OCI-LY3 (cell line): ENCODE data around the gene GTF3C4.

ENCODE experiments used
- H2AFZ ChIP-seq: fragments of 200-600, 300-600 bp; shearing (Covaris generic); 2 replicates; pipeline ENCODE4 v1.6.0; 2014; ENCODE audit warnings: antibody characterized with exemption, low read depth, low read length
- H3K27ac ChIP-seq: fragments of 200-600, 300-600 bp; sonication (generic); 2 replicates; pipeline ENCODE4 v1.5.1; 2014; ENCODE audit warnings: mild to moderate bottlenecking, low read length, moderate library complexity, mixed read lengths
- H3K27me3 ChIP-seq: fragments of 200-600, 300-600 bp; sonication (generic); 2 replicates; pipeline ENCODE4 v1.6.1; 2014; ENCODE audit warnings: low read depth, low read length, mixed read lengths
- H3K36me3 ChIP-seq: fragments of 200-600, 300-600 bp; sonication (generic); replicated peaks from 2 replicates; pipeline ENCODE3; 2014; ENCODE audit warnings: low read depth, low read length, mixed read lengths
- H3K4me1 ChIP-seq: fragments of 300-600, 200-600 bp; sonication (generic); 2 replicates; pipeline ENCODE4 v1.6.1; 2014; ENCODE audit warnings: low read length, mixed read lengths
- H3K4me2 ChIP-seq: fragments of 200-600, 300-600 bp; sonication (generic); 2 replicates; pipeline ENCODE4 v1.6.1; 2014; ENCODE audit warnings: low read length, mixed read lengths
- H3K4me3 ChIP-seq: fragments of 300-600, 200-600 bp; sonication (generic); 2 replicates; pipeline ENCODE4 v1.5.1; 2014; ENCODE audit warnings: antibody characterized with exemption, mild to moderate bottlenecking, low read length, moderate library complexity
- H3K79me2 ChIP-seq: fragments of 300-600, 200-600 bp; shearing (Covaris generic); 2 replicates; pipeline ENCODE4 v1.6.1; 2014; ENCODE audit warnings: mild to moderate bottlenecking, low read length, mixed read lengths
- H3K9ac ChIP-seq: fragments of 300-600, 200-600 bp; shearing (Covaris generic); 2 replicates; pipeline ENCODE4 v1.6.0; 2014; ENCODE audit warnings: mild to moderate bottlenecking, low read length, moderate library complexity
- H3K9me3 ChIP-seq: fragments of 200-600, 300-600 bp; shearing (Covaris generic); 2 replicates; pipeline ENCODE4 v1.6.1; 2014; ENCODE audit warnings: low read length, mixed read lengths; ENCODE audit not compliant: insufficient read depth
- H4K20me1 ChIP-seq: fragments of 200-600, 300-600 bp; sonication (generic); 2 replicates; pipeline ENCODE4 v1.6.1; 2016; ENCODE audit warnings: low read length, mixed read lengths; ENCODE audit not compliant: insufficient read depth
- EZH2phosphoT487 ChIP-seq: fragments of 200-600 bp; shearing (Covaris generic); IDR thresholded peaks from 2 replicates; pipeline ENCODE4 v1.6.1; 2018; ENCODE audit warnings: antibody characterized with exemption, mixed run types, low read depth
- TF ChIP-seq, protein P1 (sequence below): fragments of 200-600, 300-600 bp; sonication (generic); IDR thresholded peaks from 2 replicates; pipeline ENCODE4 v1.5.1; 2014; ENCODE audit warnings: antibody characterized with exemption, low read length, low read depth

Gene GTF3C4

DNA sequence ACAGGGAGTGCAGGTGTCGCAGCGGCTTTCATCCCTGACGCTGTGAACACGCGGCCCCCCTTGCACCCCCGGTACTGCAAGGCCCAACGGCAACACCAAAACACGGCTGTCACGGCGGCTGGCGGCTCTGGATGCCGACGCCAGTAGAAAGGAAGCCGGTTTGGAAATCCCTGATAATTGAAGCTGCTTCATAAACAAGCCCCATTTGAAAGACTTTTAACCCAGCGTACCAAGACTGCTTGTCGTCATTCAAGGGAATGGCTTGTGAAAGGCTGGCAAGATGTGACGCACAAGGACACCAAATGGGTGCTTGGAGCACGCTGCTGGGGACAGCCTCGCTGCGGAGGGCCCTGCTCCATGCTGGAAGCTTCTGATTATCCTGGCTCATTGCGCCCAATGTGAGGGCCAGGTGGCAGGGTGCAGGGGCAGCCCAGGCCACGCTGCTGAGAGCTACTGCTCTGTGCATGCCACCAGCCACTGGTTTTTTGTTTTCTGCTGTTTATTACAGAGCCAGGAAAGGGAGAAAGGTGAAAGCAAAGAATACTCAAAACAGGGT lies 63.1 kb downstream of the GTF3C4 start:
- no peaks in the 10 kb centered on the region for H3K9me3 ChIP-seq
- no peaks in the 10 kb centered on the region for H3K36me3 ChIP-seq
- H3K4me3 ChIP-seq, result no peak overlapping the region
- no peaks in the 10 kb centered on the region for H3K79me2 ChIP-seq
- H3K9ac ChIP-seq, result no peak overlapping the region
- no peak for TF ChIP-seq EZH2phosphoT487
- TF ChIP-seq, protein P1, sequence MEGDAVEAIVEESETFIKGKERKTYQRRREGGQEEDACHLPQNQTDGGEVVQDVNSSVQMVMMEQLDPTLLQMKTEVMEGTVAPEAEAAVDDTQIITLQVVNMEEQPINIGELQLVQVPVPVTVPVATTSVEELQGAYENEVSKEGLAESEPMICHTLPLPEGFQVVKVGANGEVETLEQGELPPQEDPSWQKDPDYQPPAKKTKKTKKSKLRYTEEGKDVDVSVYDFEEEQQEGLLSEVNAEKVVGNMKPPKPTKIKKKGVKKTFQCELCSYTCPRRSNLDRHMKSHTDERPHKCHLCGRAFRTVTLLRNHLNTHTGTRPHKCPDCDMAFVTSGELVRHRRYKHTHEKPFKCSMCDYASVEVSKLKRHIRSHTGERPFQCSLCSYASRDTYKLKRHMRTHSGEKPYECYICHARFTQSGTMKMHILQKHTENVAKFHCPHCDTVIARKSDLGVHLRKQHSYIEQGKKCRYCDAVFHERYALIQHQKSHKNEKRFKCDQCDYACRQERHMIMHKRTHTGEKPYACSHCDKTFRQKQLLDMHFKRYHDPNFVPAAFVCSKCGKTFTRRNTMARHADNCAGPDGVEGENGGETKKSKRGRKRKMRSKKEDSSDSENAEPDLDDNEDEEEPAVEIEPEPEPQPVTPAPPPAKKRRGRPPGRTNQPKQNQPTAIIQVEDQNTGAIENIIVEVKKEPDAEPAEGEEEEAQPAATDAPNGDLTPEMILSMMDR, result no peak
- no peaks in the 10 kb centered on the region for H3K4me1 ChIP-seq
- no peak overlapping the region for H3K27ac ChIP-seq
- no peak overlapping the region for H3K4me2 ChIP-seq
- H4K20me1 ChIP-seq, result no peaks in the 10 kb centered on the region
- no peak overlapping the region for H2AFZ ChIP-seq
- H3K27me3 ChIP-seq, result peaks cover 33% of the 10 kb centered on the region

DNA sequence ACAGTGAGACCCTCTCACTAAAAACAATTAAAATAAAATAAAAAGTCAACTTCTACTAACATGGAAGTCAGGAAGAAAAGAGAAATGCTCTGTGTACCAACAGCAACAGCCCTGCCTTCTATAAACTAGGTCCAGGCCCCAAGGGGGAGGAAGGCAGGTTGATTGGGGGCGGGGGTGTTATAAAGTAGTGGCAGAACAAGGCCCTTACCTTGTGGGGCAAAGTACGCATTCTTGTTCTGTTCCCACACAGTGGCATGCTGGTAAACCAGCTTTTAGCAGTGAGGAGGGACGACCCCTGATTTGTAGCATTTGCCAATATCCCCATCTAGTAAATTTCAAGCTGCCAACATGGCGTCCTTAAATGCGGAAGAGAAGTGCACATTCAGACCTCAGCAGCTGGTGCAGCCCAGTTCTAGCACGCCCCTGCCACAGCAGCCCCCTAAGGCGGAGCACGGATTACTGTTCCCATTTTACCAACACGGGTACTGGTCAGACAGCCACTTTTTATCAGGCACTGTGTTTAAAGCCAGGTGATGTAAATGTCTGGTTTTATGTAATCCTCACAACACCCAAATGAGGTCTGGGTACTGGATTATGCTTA lies 69.5 kb downstream of the GTF3C4 start:
- H2AFZ ChIP-seq, result no peak overlapping the region
- H3K4me1 ChIP-seq, result no peaks in the 10 kb centered on the region
- H3K27me3 ChIP-seq, result peaks cover 14% of the 10 kb centered on the region; the same call in 1 of the 2 replicates
- TF ChIP-seq, protein P1, result no peak
- no peak for TF ChIP-seq EZH2phosphoT487
- no peak overlapping the region for H3K4me2 ChIP-seq
- no peak overlapping the region for H3K27ac ChIP-seq
- H3K36me3 ChIP-seq, result no peaks in the 10 kb centered on the region
- no peak overlapping the region for H3K9ac ChIP-seq
- H3K79me2 ChIP-seq, result no peaks in the 10 kb centered on the region
- H4K20me1 ChIP-seq, result no peaks in the 10 kb centered on the region
- H3K9me3 ChIP-seq, result no peaks in the 10 kb centered on the region
- no peak overlapping the region for H3K4me3 ChIP-seq

DNA sequence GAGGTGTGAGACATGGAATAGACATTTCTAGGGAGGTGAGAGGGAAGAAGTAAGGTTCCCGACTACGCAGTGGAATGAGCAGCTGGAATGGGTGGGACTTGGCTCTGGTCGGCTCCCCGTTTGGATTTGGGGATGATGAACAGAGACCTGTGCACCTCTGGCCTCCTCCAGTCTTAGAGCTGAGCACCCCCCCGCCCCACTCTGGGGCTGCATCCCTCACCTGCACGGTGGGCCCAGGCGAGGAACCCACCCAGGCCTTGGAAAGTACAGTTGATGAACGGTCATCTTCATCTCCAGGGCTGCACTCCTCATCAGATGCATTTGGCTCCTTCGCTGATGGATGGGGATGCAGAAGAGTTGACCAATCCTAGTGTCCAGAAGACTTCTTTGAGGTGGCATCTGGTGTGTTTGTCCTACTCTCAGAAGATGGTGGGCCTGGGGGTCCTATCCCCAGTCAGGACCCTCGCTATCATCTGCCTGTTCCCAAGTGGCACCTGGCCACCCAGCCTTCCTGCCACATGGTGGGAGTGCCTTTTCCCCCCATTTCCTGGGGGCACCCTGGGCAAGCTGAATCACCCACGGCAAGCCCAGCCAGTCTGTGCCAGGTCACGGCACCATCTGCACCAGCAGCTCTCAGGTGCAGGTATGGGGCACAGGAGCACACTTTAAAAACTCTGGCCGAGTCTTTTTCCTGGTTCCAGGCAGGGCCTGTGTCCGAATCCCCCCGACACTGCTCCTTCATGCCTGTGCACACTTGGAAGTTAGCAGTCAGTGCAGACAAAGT lies 70.5 kb downstream of the GTF3C4 start:
- H3K4me1 ChIP-seq, result no peaks in the 10 kb centered on the region
- no peak overlapping the region for H3K4me2 ChIP-seq
- no peaks in the 10 kb centered on the region for H3K9me3 ChIP-seq
- TF ChIP-seq, protein P1, result no peak
- no peak for TF ChIP-seq EZH2phosphoT487
- H4K20me1 ChIP-seq, result no peaks in the 10 kb centered on the region
- no peak overlapping the region for H2AFZ ChIP-seq
- H3K79me2 ChIP-seq, result no peaks in the 10 kb centered on the region
- H3K27ac ChIP-seq, result no peak overlapping the region
- H3K4me3 ChIP-seq, result no peak overlapping the region
- peaks cover 14% of the 10 kb centered on the region; the same call in 1 of the 2 replicates for H3K27me3 ChIP-seq
- no peaks in the 10 kb centered on the region for H3K36me3 ChIP-seq
- no peak overlapping the region for H3K9ac ChIP-seq

DNA sequence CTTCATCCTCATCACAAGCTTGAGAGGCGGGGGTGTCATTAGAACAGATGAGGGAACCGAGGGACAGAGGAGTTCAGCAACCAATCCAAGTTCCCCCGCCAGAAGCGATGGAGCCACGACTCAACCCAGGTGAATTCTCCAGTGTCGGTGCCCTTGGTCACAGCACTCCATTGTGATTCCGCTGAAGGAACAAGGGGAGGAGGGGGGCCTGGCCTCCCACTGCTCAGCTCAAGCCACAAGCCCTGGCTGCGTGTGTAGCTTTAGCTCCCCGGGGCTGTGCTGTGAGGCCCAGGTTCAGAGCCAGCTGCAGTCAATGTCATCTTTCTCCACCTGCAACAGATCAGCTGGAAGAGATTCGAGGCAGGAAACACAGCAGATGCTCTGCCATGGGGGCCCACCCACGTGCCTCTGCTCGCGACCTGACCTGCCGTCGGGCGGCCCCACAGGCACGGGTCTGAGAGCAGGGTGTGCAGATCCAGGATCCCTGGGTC lies 72.6 kb downstream of the GTF3C4 start:
- no peaks in the 10 kb centered on the region for H3K9me3 ChIP-seq
- no peak overlapping the region for H3K4me3 ChIP-seq
- peaks cover 6% of the 10 kb centered on the region; the same call in 1 of the 2 replicates for H3K27me3 ChIP-seq
- no peaks in the 10 kb centered on the region for H4K20me1 ChIP-seq
- no peaks in the 10 kb centered on the region for H3K79me2 ChIP-seq
- no peaks in the 10 kb centered on the region for H3K4me1 ChIP-seq
- H3K9ac ChIP-seq, result no peak overlapping the region
- no peak overlapping the region for H3K4me2 ChIP-seq
- no peaks in the 10 kb centered on the region for H3K36me3 ChIP-seq
- H3K27ac ChIP-seq, result no peak overlapping the region
- no peak overlapping the region for H2AFZ ChIP-seq
- TF ChIP-seq, protein P1, result no peak
- TF ChIP-seq EZH2phosphoT487, result no peak
